ENCODE results near the gene CDC45.

DNA sequence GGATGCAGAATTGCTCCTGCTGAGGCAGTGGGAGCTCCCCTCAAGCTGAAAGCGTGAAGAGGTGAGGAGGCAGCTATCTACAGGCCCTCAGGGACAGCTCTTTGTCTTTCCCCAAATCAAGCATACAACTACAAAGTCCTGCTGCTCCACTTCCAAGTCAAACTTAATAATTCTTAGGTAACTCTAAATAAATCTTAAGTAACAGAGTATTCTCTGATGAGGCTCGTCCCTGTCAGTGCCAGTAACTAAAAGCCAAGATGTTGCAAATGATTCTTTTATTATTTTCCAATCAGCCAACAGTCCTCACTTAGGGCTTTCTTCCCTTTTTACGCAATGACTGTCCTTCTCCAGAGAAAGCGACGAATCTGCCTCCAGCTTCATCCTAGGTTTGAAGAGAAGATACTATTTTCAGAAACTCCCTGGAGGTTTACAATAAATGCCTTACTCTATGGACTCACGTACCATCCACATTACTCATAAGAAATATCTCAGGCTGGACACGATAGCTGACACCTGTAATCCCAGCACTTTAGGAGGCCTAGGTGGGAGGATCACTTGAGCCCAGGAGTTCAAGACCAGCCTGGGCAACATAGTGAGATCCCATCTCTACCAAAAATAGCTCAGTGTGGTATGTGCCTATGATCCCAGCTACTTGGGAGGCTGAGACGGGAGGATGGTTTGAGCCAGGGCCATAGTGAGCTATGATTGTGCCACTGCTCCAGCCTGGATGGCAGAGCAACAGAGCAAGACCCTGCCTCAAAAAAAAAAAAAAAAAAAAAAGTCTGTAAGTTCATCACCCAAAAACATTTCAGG lies 29.2 kb upstream of the CDC45 start:
- TF ChIP-seq CTCF (conservative IDR thresholded peaks at IDR 0.05) (no peak), EZH2 (IDR thresholded peaks at IDR 0.05; ENCODE audit: low read depth) (no peak)
